CD4-positive, alpha-beta memory T cell (primary cell): Measurements from ENCODE around the gene PNMA8A. TPM values are rescaled to one million over a fixed set of nuclear protein-coding genes. Genes with fewer than 3 reads are reported as not detected.

Experiments
- CTCF ChIA-PET: fragments of 350-600 bp; sonication (Branson Sonifier 250); formaldehyde crosslinking; loops from one replicate; lab custom pipeline; 2021; ENCODE audit warnings: inconsistent platforms; ENCODE audit not compliant: partially characterized antibody; lab: Charles Lee
- POLR2A ChIA-PET: fragments of 350-600 bp; sonication (Branson Sonifier 250); formaldehyde crosslinking; loops from one replicate; lab custom pipeline; 2021; ENCODE audit not compliant: partially characterized antibody; lab: Charles Lee
- DNase-seq, 5 donors: peaks; one replicate each; pipeline versions ENCODE4 v3.0.0 to v3.0.0-alpha.2; 2020 to 2022; ENCODE audit warnings: mixed read lengths in 1 of 5
- H3K27ac ChIP-seq: one replicate; pipeline ENCODE4 v1.7.0; 2013; ENCODE audit warnings: low read depth, low read length
- H3K27me3 ChIP-seq: 2 replicates; pipeline ENCODE4 v1.7.0; 2013; ENCODE audit warnings: mild to moderate bottlenecking, low read length, moderate library complexity; ENCODE audit not compliant: insufficient read depth
- H3K36me3 ChIP-seq: 2 replicates; pipeline ENCODE4 v1.7.0; 2013; ENCODE audit warnings: mild to moderate bottlenecking, low read length, moderate library complexity; ENCODE audit not compliant: insufficient read depth
- H3K4me1 ChIP-seq: 2 replicates; pipeline ENCODE4 v1.7.0; 2013; ENCODE audit warnings: mild to moderate bottlenecking, low read length, moderate library complexity; ENCODE audit not compliant: insufficient read depth
- H3K4me3 ChIP-seq, 2 donors: one replicate each; pipeline ENCODE4 v1.7.0; 2013; ENCODE audit warnings: low read length in 2 of 2, mild to moderate bottlenecking in 1 of 2
- H3K9me3 ChIP-seq, 2 donors: one replicate each; pipeline ENCODE4 v1.7.0; 2013; ENCODE audit warnings: low read length in 2 of 2, control low read depth in 1 of 2; ENCODE audit not compliant: control insufficient read depth in 1 of 2
- H3K27ac Mint-ChIP-seq, 7 donors: one replicate each; pipeline ENCODE4 v1.8.0; 2020 to 2021; ENCODE audit warnings: mixed read lengths in 7 of 7, mild to moderate bottlenecking in 6 of 7, inconsistent platforms in 3 of 7, moderate library complexity in 3 of 7
- H3K27me3 Mint-ChIP-seq, 2 donors: one replicate each; pipeline ENCODE4 v1.8.0; 2020 to 2021; ENCODE audit warnings: mixed read lengths in 2 of 2
- H3K36me3 Mint-ChIP-seq, 2 donors: one replicate each; pipeline ENCODE4 v1.8.0; 2020 to 2021; ENCODE audit warnings: mixed read lengths in 2 of 2, inconsistent platforms in 1 of 2, mild to moderate bottlenecking in 1 of 2
- H3K4me1 Mint-ChIP-seq, 4 donors: one replicate each; pipeline ENCODE4 v1.8.0; 2020 to 2021; ENCODE audit warnings: mixed read lengths in 4 of 4, mild to moderate bottlenecking in 1 of 4
- H3K4me3 Mint-ChIP-seq, 8 donors: one replicate each; pipeline ENCODE4 v1.8.0; 2020 to 2021; ENCODE audit warnings: mixed read lengths in 8 of 8, mild to moderate bottlenecking in 7 of 8, moderate library complexity in 6 of 8, inconsistent platforms in 3 of 8
- H3K9me3 Mint-ChIP-seq, 8 donors: one replicate each; pipeline ENCODE4 v1.8.0; 2020 to 2021; ENCODE audit warnings: mixed read lengths in 8 of 8, mild to moderate bottlenecking in 5 of 8, inconsistent platforms in 3 of 8, moderate library complexity in 1 of 8
- intact Hi-C: fragments of 100-400 bp; cut with micrococcal nuclease; formaldehyde crosslinking; loops from one replicate; pipeline ENCODE4 v1.15.1; 2023
- polyA plus RNA-seq, 2 donors: library from polyadenylated mRNA; unstranded; fragments of 300-500 nt; fragmentation: Illumina TruSeq; gene quantifications; one replicate each; pipeline ENCODE4 v1.2.3, GENCODE V29; 2021
- total RNA-seq, 2 experiments: library from RNA; stranded (reverse); gene quantifications; one replicate each; pipeline ENCODE4 v1.2.3, GENCODE V29; 2021

PNMA8A gene
- total and polyA plus RNA-seq, 4 experiments from 2014 or later, result 0.13 to 0.26 TPM; not detected in 2

GRCh38 chr19:46453661-46454060 is 17.7 kb downstream of the PNMA8A start:
- Mint-ChIP-seq H3K9me3 (peaks cover 2 to 13% (median 11%) of the 10 kb centered on the region in 8 donors), H3K27ac (no peak overlapping the region), H3K4me1 (no peaks in the 10 kb centered on the region), H3K27me3 (peaks cover 17 to 23% of the 10 kb centered on the region in 2 donors), H3K4me3 (no peak overlapping the region), H3K36me3 (peaks cover 3 to 5% of the 10 kb centered on the region in 2 donors)
- intact Hi-C loops, result no loop called here
- Histone ChIP-seq H3K36me3 (no peaks in the 10 kb centered on the region), H3K27ac (no peak overlapping the region), H3K4me3 (no peak overlapping the region), H3K9me3 (no peaks in the 10 kb centered on the region), H3K27me3 (peaks cover 3% of the 10 kb centered on the region), H3K4me1 (no peaks in the 10 kb centered on the region)
- POLR2A ChIA-PET, result no interaction called here
- CTCF ChIA-PET, result no interaction called here
- no peak for DNase-seq

- Histone ChIP-seq H3K9me3 (no peaks in the 10 kb centered on the region), H3K27ac (no peak overlapping the region), H3K4me1 (no peaks in the 10 kb centered on the region), H3K27me3 (peaks cover 3% of the 10 kb centered on the region), H3K4me3 (no peak overlapping the region), H3K36me3 (no peaks in the 10 kb centered on the region)
- intact Hi-C loops, result no loop called here
- CTCF ChIA-PET, result no interaction called here
- no peak for DNase-seq
- Mint-ChIP-seq H3K27ac (no peak overlapping the region), H3K27me3 (peaks cover 10 to 22% of the 10 kb centered on the region in 2 donors), H3K36me3 (peaks cover 3 to 5% of the 10 kb centered on the region in 2 donors), H3K4me1 (no peaks in the 10 kb centered on the region), H3K9me3 (peaks cover 2 to 13% (median 11%) of the 10 kb centered on the region in 8 donors), H3K4me3 (no peak overlapping the region)
- POLR2A ChIA-PET, result no interaction called here
Measured at GRCh38 chr19:46452186-46452585, 19.2 kb downstream of the PNMA8A start.

GRCh38 chr19:46451352-46451751 is 20.0 kb downstream of the PNMA8A start:
- no peaks in the 10 kb centered on the region for H3K27me3 ChIP-seq
- no peak overlapping the region for H3K4me3 Mint-ChIP-seq
- no peaks in the 10 kb centered on the region for H3K4me1 Mint-ChIP-seq
- no peaks in the 10 kb centered on the region for H3K9me3 ChIP-seq
- H3K4me3 ChIP-seq, result no peak overlapping the region
- intact Hi-C loops, result no loop called here
- no peaks in the 10 kb centered on the region for H3K4me1 ChIP-seq
- H3K27ac Mint-ChIP-seq, result no peak overlapping the region
- DNase-seq, result no peak
- no peak overlapping the region for H3K27ac ChIP-seq
- ChIA-PET POLR2A (no interaction called here), CTCF (no interaction called here)
- peaks cover 3 to 5% of the 10 kb centered on the region in 2 donors for H3K36me3 Mint-ChIP-seq
- no peaks in the 10 kb centered on the region for H3K36me3 ChIP-seq
- peaks cover 8 to 21% of the 10 kb centered on the region in 2 donors for H3K27me3 Mint-ChIP-seq
- peaks cover 2 to 13% (median 11%) of the 10 kb centered on the region in 8 donors for H3K9me3 Mint-ChIP-seq

- H3K9me3 ChIP-seq, result no peaks in the 10 kb centered on the region
- Mint-ChIP-seq H3K4me3 (no peak overlapping the region), H3K27me3 (peaks cover 5 to 22% of the 10 kb centered on the region in 2 donors), H3K36me3 (peaks cover 3 to 5% of the 10 kb centered on the region in 2 donors), H3K4me1 (no peaks in the 10 kb centered on the region), H3K27ac (no peak overlapping the region), H3K9me3 (peaks cover 2 to 13% (median 11%) of the 10 kb centered on the region in 8 donors)
- intact Hi-C loops, result no loop called here
- ChIA-PET POLR2A (no interaction called here), CTCF (no interaction called here)
- no peaks in the 10 kb centered on the region for H3K27me3 ChIP-seq
- no peaks in the 10 kb centered on the region for H3K36me3 ChIP-seq
- DNase-seq, result no peak
- no peak overlapping the region for H3K27ac ChIP-seq
- H3K4me1 ChIP-seq, result no peaks in the 10 kb centered on the region
- no peak overlapping the region for H3K4me3 ChIP-seq
Measured at GRCh38 chr19:46450737-46451136, 20.6 kb downstream of the PNMA8A start.

GRCh38 chr19:46449228-46449627 is 22.1 kb downstream of the PNMA8A start:
- no peak for DNase-seq
- Histone ChIP-seq H3K9me3 (no peaks in the 10 kb centered on the region), H3K4me1 (no peaks in the 10 kb centered on the region), H3K27ac (no peak overlapping the region), H3K27me3 (no peaks in the 10 kb centered on the region), H3K4me3 (no peak overlapping the region), H3K36me3 (no peaks in the 10 kb centered on the region)
- Mint-ChIP-seq H3K27me3 (peaks cover 5 to 22% of the 10 kb centered on the region in 2 donors), H3K27ac (no peak overlapping the region), H3K4me1 (no peaks in the 10 kb centered on the region), H3K36me3 (peaks cover 3 to 5% of the 10 kb centered on the region in 2 donors), H3K9me3 (peaks cover 2 to 13% (median 11%) of the 10 kb centered on the region in 8 donors), H3K4me3 (no peak overlapping the region)
- intact Hi-C loops, result no loop called here
- CTCF ChIA-PET, result interaction anchor here (1.2 kb wide), 1 partner anchor 89 kb away, joined by 3 read pairs; no protein-coding TSS in a partner anchor
- POLR2A ChIA-PET, result no interaction called here

GRCh38 chr19:46448601-46449000 is 22.8 kb downstream of the PNMA8A start:
- POLR2A ChIA-PET, result no interaction called here
- CTCF ChIA-PET, result interaction anchor here (1.2 kb wide), 1 partner anchor 90 kb away, joined by 3 read pairs; no protein-coding TSS in a partner anchor

GRCh38 chr19:46447824-46448223 is 23.5 kb downstream of the PNMA8A start:
- ChIA-PET CTCF (interaction anchor here (1.2 to 1.5 kb wide), 2 partner anchors 11 to 18 kb away, joined by 3 to 5 read pairs; no protein-coding TSS in a partner anchor), POLR2A (no interaction called here)
- no peaks in the 10 kb centered on the region for H3K9me3 ChIP-seq
- Mint-ChIP-seq H3K9me3 (peaks cover 2 to 13% (median 11%) of the 10 kb centered on the region in 8 donors), H3K4me3 (no peak overlapping the region), H3K36me3 (peaks cover 3 to 5% of the 10 kb centered on the region in 2 donors), H3K27me3 (peaks cover 5 to 22% of the 10 kb centered on the region in 2 donors), H3K27ac (no peak overlapping the region), H3K4me1 (peaks cover 0 to 4% (median 3%) of the 10 kb centered on the region in 4 donors)
- intact Hi-C loops, result no loop called here
- no peaks in the 10 kb centered on the region for H3K36me3 ChIP-seq
- H3K4me1 ChIP-seq, result no peaks in the 10 kb centered on the region
- no peak overlapping the region for H3K27ac ChIP-seq
- H3K27me3 ChIP-seq, result no peaks in the 10 kb centered on the region
- DNase-seq, result no peak
- H3K4me3 ChIP-seq, result no peak overlapping the region

More at GRCh38 chr19:46448601-46449000, 22.8 kb downstream of the PNMA8A start:
- Histone ChIP-seq H3K27me3 (no peaks in the 10 kb centered on the region), H3K9me3 (no peaks in the 10 kb centered on the region), H3K4me1 (no peaks in the 10 kb centered on the region), H3K4me3 (no peak overlapping the region), H3K36me3 (no peaks in the 10 kb centered on the region), H3K27ac (no peak overlapping the region)
- DNase-seq, result no peak
- H3K9me3 Mint-ChIP-seq, result peaks cover 2 to 13% (median 11%) of the 10 kb centered on the region in 8 donors
- no peak overlapping the region for H3K27ac Mint-ChIP-seq
- intact Hi-C loops, result no loop called here
- H3K36me3 Mint-ChIP-seq, result peaks cover 3 to 5% of the 10 kb centered on the region in 2 donors
- H3K4me3 Mint-ChIP-seq, result no peak overlapping the region
- H3K27me3 Mint-ChIP-seq, result peaks cover 5 to 22% of the 10 kb centered on the region in 2 donors
- H3K4me1 Mint-ChIP-seq, result no peaks in the 10 kb centered on the region
